Transverse colon (tissue), 4 donors: ENCODE results near the gene PRODH2. TPM values are rescaled to one million over a fixed set of nuclear protein-coding genes. Genes with fewer than 3 reads are reported as not detected.

Source experiments
- DNase-seq: peaks from one replicate; pipeline ENCODE4 v3.0.0-alpha.2; 2019
- H3K27ac ChIP-seq, 4 donors: fragments of 200-600 bp; sonication (generic); 2 replicates each; pipeline ENCODE4 v1.5.1; 2016 to 2018; ENCODE audit warnings: inconsistent platforms in 4 of 4
- H3K27me3 ChIP-seq: fragments of 200-600 bp; sonication (generic); 2 replicates; pipeline ENCODE4 v1.5.1; 2017; ENCODE audit warnings: inconsistent platforms
- H3K36me3 ChIP-seq, 4 donors: fragments of 200-600 bp; sonication (generic); 2 replicates each; pipeline ENCODE4 v1.5.1; 2017 to 2019; ENCODE audit warnings: inconsistent platforms in 4 of 4
- H3K4me1 ChIP-seq, 4 donors: fragments of 200-600 bp; sonication (generic); 2 replicates each; pipeline ENCODE4 v1.5.1; 2017 to 2020; ENCODE audit warnings: inconsistent platforms in 4 of 4
- H3K4me3 ChIP-seq, 4 donors: fragments of 200-600 bp; sonication (generic); 1 replicate in 1 of 4; 2 replicates in 3 of 4; pipeline versions ENCODE4 v1.5.1 to v1.6.1; 2017 to 2019; ENCODE audit warnings: inconsistent platforms in 4 of 4
- H3K9me3 ChIP-seq, 2 donors: fragments of 200-600 bp; sonication (generic); 2 replicates each; pipeline ENCODE4 v1.5.1; 2017 to 2019; ENCODE audit warnings: inconsistent platforms in 2 of 2
- EP300 ChIP-seq: sonication (generic); formaldehyde crosslinking; IDR thresholded peaks from one replicate; pipeline ENCODE4 v1.6.1; 2017; ENCODE audit warnings: antibody characterized with exemption, low read depth
- POLR2A ChIP-seq: fragments of 450-650 bp; IDR thresholded peaks from one replicate; pipeline ENCODE4 v1.6.1; 2016; ENCODE audit warnings: antibody characterized with exemption, mild to moderate bottlenecking, moderate library complexity
- POLR2AphosphoS5 ChIP-seq, 3 donors: sonication (generic); formaldehyde crosslinking; IDR thresholded peaks; one replicate each; pipeline ENCODE4 v1.6.1; 2016; ENCODE audit warnings: antibody characterized with exemption in 3 of 3
- WGBS, 2 donors: methylation state at CpG; one replicate each; pipeline ENCODE4 v1.1.5; 2018; ENCODE audit warnings: low coverage in 1 of 2; 5-methylcytosine and 5-hydroxymethylcytosine counted together
- in situ Hi-C, 4 donors: fragments of 200-750 bp; cut with MboI; loops; one replicate each; pipeline versions ENCODE4 v1.15.0 to v1.15.1; 2017; ENCODE audit warnings: low sequenced_read_pairs in 3 of 4, low pct_ligation_motif_present in 1 of 4, low pct_unique_long_range_greater_than_20kb in 1 of 4
- intact Hi-C: fragments of 100-400 bp; cut with DNase I; formaldehyde crosslinking; loops from one replicate; pipeline ENCODE4 v1.15.1; 2023; ENCODE audit warnings: low total_unique reads
- total RNA-seq, 4 donors: library from RNA; depleted of rRNA; stranded (reverse); fragments of >200 nt; gene quantifications; one replicate each; pipeline ENCODE4 v1.1.0, GENCODE V29; 2016
- TF ChIP-seq, protein P1 (sequence below), 5 experiments: fragments of 200-600 bp in 3 of 5; fragments of 450-650 bp in 2 of 5; sonication (generic) in 3 of 5; IDR thresholded peaks; 1 replicate in 2 of 5; 2 replicates in 3 of 5; pipeline ENCODE4 v1.5.1; 2016 to 2017; ENCODE audit warnings: antibody characterized with exemption in 5 of 5, inconsistent platforms in 3 of 5, mild to moderate bottlenecking in 2 of 5, moderate library complexity in 1 of 5

PRODH2 gene
- total RNA-seq, 4 donors from 2014 or later, result not detected

DNA sequence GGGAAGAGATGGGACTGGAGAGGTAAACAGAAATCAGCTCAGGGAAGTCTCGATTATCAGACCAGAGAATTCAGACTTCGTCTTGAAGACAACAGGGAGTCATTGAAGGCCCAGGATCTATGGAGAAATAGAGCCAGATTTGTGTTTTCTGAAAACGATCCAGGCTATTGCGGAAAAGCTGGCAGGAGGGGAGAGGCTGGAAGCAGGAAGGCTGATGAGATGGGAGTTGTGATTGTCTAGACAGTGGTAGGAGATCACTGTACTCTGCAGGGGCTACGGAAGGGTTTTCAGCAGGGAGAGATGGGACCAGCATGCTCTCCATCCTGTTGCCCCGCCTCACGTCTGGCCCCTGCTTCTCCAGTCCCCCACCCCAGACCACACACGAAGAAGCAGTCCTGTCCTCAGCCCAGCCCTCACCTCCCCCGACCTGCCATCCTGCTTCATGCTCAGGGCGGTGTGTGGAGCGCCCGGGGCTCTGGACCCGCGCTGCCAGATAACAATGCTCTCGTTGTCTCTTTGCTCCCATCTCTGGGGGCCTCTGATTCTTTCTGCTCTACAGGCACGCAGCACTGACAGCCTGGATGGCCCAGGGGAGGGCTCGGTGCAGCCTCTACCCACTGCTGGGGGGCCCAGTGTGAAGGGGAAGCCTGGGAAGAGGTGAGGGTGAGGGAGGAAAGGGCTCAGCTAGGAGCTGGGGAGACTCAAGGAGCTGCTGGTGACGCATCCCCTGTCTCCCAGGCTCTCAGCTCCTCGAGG is 35.4 kb downstream of the PRODH2 start:
- intact Hi-C loops, result no loop called here
- Histone ChIP-seq H3K4me1 (peaks cover 4 to 15% (median 13%) of the 10 kb centered on the region in 4 donors), H3K36me3 (no peaks in the 10 kb centered on the region), H3K9me3 (no peaks in the 10 kb centered on the region), H3K27ac (no peak overlapping the region), H3K27me3 (no peaks in the 10 kb centered on the region), H3K4me3 (no peak overlapping the region)
- no peak for TF ChIP-seq POLR2A
- no peak for TF ChIP-seq EP300
- TF ChIP-seq, protein P1, sequence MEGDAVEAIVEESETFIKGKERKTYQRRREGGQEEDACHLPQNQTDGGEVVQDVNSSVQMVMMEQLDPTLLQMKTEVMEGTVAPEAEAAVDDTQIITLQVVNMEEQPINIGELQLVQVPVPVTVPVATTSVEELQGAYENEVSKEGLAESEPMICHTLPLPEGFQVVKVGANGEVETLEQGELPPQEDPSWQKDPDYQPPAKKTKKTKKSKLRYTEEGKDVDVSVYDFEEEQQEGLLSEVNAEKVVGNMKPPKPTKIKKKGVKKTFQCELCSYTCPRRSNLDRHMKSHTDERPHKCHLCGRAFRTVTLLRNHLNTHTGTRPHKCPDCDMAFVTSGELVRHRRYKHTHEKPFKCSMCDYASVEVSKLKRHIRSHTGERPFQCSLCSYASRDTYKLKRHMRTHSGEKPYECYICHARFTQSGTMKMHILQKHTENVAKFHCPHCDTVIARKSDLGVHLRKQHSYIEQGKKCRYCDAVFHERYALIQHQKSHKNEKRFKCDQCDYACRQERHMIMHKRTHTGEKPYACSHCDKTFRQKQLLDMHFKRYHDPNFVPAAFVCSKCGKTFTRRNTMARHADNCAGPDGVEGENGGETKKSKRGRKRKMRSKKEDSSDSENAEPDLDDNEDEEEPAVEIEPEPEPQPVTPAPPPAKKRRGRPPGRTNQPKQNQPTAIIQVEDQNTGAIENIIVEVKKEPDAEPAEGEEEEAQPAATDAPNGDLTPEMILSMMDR (IDR thresholded peaks at IDR 0.05), result no peak
- TF ChIP-seq POLR2AphosphoS5 (IDR thresholded peaks at IDR 0.05), result no peak
- DNase-seq, result no peak
- in situ Hi-C loops, result no loop called here
- 71% methylated on average over 19 of the region's 19 CpGs; no CpG with 5 or more reads in 1 of the 2 donors for WGBS, 2 donors

DNA sequence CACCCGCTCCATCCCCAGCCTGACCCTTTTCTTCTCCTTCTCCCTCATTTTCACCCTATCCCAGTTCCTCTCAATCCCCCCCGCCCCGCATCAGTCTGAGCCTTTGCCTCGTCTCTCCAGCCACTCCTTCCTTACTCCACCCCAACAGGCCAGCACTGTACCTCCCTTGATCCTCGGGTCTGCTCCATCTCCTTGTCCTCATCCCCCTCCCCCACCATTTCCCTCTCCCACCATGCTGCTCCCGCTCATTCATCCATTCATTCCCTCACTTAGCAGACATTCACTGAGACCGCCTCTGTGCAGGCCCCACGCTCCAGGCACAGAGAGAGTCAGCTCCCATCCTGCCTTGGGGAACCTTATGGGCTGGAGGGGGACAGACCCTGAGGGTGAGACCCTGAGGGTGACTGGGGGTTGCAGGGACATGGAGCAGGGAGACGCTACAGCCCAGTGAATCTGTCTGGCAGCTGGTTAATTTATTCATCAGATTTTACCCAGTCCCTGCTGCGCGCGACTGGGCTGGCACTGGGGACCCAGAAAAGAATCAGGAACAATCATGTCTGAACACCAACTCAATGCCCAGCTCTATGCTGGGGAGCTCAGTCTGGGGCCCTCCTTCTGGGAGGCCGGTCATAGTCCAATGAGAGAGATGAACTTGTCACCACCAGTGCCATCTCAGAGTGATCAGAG is 36.4 kb downstream of the PRODH2 start:
- in situ Hi-C loops, result no loop called here
- WGBS, 2 donors, result 20 to 58% methylated on average over 3 to 13 of the region's 13 CpGs
- Histone ChIP-seq H3K9me3 (no peaks in the 10 kb centered on the region), H3K27ac (peak overlapping the region in 1 of 4 donors; percentile 56), H3K27me3 (no peaks in the 10 kb centered on the region), H3K4me1 (peaks cover 4 to 15% (median 13%) of the 10 kb centered on the region in 4 donors), H3K36me3 (no peaks in the 10 kb centered on the region), H3K4me3 (peak overlapping the region; percentile 56 to 90 (median 80))
- DNase-seq, result no peak
- TF ChIP-seq POLR2A, result no peak
- TF ChIP-seq POLR2AphosphoS5 (IDR thresholded peaks at IDR 0.05), result no peak
- intact Hi-C loops, result no loop called here

DNA sequence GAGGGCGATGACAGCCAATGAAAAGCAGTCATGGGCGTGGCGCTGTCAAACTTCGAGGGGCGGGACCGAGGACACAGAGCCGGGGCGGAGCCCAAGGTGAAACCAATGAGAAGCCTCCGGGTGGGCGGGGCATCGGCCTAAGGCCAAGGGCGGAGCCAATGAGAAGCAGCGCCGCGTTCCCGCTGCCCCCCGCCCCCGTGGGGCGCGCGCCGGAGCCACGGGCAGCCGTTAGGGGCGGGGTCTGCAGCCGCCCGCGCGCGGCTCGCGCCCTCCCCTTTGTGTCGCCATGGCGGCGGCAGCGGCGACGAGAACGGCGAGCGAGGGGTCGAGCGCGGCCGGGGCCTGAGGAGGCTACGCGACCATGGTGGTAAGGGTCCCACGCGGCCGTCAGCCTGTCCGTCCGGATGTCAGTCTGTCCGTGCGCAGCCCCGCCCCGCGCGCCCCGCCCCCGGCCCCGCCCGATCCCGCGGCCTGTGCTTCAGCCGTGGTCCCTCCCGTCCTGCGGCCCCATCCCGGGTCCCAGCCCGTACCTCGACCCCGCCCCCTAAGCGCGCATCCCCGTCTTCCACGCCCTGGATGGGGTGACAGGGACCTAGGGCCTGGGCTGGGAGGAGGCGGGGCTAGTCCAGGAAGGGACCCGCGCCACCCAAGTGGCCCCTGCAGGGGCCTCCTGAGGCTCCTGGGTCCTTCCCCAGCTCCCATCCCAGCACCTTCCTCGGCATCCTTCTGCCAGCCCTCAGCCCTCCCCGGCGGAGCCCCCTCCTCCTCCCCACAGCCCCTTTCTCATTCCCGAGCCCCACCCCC is 37.1 kb downstream of the PRODH2 start, which contains the start of gene ARHGAP33:
ARHGAP33 (plus strand) TSS at position 267 of the 804 bp plus-strand sequence; CDS start at position 362, 95 bp downstream.
- Histone ChIP-seq H3K4me3 (peak within 1 kb of the TSS; percentile 56 to 90 (median 80)), H3K27ac (peak within 1 kb of the TSS; percentile 47 to 73 (median 60)), H3K9me3 (no peaks in the 10 kb centered on the region), H3K36me3 (no peaks in the 10 kb centered on the region), H3K4me1 (peaks cover 4 to 15% (median 13%) of the 10 kb centered on the region in 4 donors), H3K27me3 (no peaks in the 10 kb centered on the region)
- intact Hi-C loops (no loop called here), in situ Hi-C loops (no loop called here)
- 0 to 1% methylated on average over 3 to 23 of the region's 82 CpGs for WGBS, 2 donors
- TF ChIP-seq POLR2AphosphoS5 (IDR thresholded peaks at IDR 0.05), result no peak
- TF ChIP-seq, protein P1 (IDR thresholded peaks at IDR 0.05), result no peak
- no peak for TF ChIP-seq EP300
- TF ChIP-seq POLR2A, result no peak
- DNase-seq, result peak; percentile 100

GRCh38 chr19:35775046-35775297 is 37.7 kb downstream of the PRODH2 start:
- DNase-seq, result no peak
- 24% methylated on average over 9 of the region's 9 CpGs; no CpG with 5 or more reads in 1 of the 2 donors for WGBS, 2 donors
- in situ Hi-C loops (no loop called here), intact Hi-C loops (no loop called here)
- Histone ChIP-seq H3K27me3 (no peaks in the 10 kb centered on the region), H3K9me3 (no peaks in the 10 kb centered on the region), H3K36me3 (no peaks in the 10 kb centered on the region), H3K4me1 (peaks cover 4 to 15% (median 13%) of the 10 kb centered on the region in 4 donors), H3K4me3 (peak overlapping the region in 3 of 4 donors; percentile 56 to 90 (median 73)), H3K27ac (peak overlapping the region in 1 of 4 donors; percentile 56)
- TF ChIP-seq POLR2A, result no peak
- TF ChIP-seq EP300, result no peak
